Colonic mucosa (tissue), 4 donors: ENCODE data around the gene FHOD3. TPM values are rescaled to one million over a fixed set of nuclear protein-coding genes. Genes with fewer than 3 reads are reported as not detected.

Experiments
- DNase-seq: peaks from one replicate; pipeline ENCODE4 v3.0.0-alpha.2; 2020
- H3K27ac ChIP-seq: fragments of 200-600 bp; one replicate; pipeline ENCODE4 v1.8.0; 2021
- H3K27me3 ChIP-seq: fragments of 200-600 bp; one replicate; pipeline ENCODE4 v1.8.0; 2021
- H3K36me3 ChIP-seq: fragments of 200-600 bp; one replicate; pipeline ENCODE4 v1.8.0; 2021
- H3K4me1 ChIP-seq: fragments of 200-600 bp; one replicate; pipeline ENCODE4 v1.8.0; 2021; ENCODE audit warnings: mild to moderate bottlenecking
- H3K4me3 ChIP-seq: fragments of 200-600 bp; one replicate; pipeline ENCODE4 v1.8.0; 2021
- H3K9ac ChIP-seq, 2 donors: one replicate each; pipeline ENCODE4 v1.7.0; 2013; ENCODE audit warnings: control low read depth in 2 of 2, low read depth in 2 of 2, low read length in 2 of 2
- H3K9me3 ChIP-seq: fragments of 200-600 bp; one replicate; pipeline ENCODE4 v1.8.0; 2021
- intact Hi-C: fragments of 100-400 bp; cut with DNase I; formaldehyde crosslinking; loops from one replicate; pipeline ENCODE4 v1.14.1; 2022
- total RNA-seq, 2 donors: library from RNA; stranded (reverse); fragmentation: NEBNext Ultra II Directional in 1 of 2; extraction: Animal tissue kit (Norgen Biotek cat#: 25700) in 1 of 2; gene quantifications; one replicate each; pipeline ENCODE4 v1.2.1, GENCODE V29; 2021
- TF ChIP-seq, protein P1 (sequence below): fragments of 200-600 bp; IDR thresholded peaks from one replicate; pipeline ENCODE4 v1.8.0; 2022; ENCODE audit warnings: antibody characterized with exemption, mild to moderate bottlenecking
- donor health status: healthy.
- donor health status: DM: no; HTN: no; CAD: no.
- donor health status: DM: no; HTN: no; CAD: no.

FHOD3 gene
- total RNA-seq, 2 donors from 2014 or later, result 2.5 to 4.1 TPM

- no peaks in the 10 kb centered on the region for H3K27me3 ChIP-seq
- no peak for DNase-seq
- intact Hi-C loops, result no loop called here
- TF ChIP-seq, protein P1, sequence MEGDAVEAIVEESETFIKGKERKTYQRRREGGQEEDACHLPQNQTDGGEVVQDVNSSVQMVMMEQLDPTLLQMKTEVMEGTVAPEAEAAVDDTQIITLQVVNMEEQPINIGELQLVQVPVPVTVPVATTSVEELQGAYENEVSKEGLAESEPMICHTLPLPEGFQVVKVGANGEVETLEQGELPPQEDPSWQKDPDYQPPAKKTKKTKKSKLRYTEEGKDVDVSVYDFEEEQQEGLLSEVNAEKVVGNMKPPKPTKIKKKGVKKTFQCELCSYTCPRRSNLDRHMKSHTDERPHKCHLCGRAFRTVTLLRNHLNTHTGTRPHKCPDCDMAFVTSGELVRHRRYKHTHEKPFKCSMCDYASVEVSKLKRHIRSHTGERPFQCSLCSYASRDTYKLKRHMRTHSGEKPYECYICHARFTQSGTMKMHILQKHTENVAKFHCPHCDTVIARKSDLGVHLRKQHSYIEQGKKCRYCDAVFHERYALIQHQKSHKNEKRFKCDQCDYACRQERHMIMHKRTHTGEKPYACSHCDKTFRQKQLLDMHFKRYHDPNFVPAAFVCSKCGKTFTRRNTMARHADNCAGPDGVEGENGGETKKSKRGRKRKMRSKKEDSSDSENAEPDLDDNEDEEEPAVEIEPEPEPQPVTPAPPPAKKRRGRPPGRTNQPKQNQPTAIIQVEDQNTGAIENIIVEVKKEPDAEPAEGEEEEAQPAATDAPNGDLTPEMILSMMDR, result no peak
- H3K36me3 ChIP-seq, result no peaks in the 10 kb centered on the region
- H3K27ac ChIP-seq, result no peak overlapping the region
- H3K9ac ChIP-seq, result no peak overlapping the region
- no peaks in the 10 kb centered on the region for H3K9me3 ChIP-seq
- H3K4me3 ChIP-seq, result no peak overlapping the region
- H3K4me1 ChIP-seq, result no peaks in the 10 kb centered on the region
Observed at GRCh38 chr18:36766836-36767235, 469.3 kb downstream of the FHOD3 start.

GRCh38 chr18:36769172-36769571 is 471.7 kb downstream of the FHOD3 start:
- H3K4me1 ChIP-seq, result no peaks in the 10 kb centered on the region
- intact Hi-C loops, result no loop called here
- no peaks in the 10 kb centered on the region for H3K36me3 ChIP-seq
- no peak overlapping the region for H3K27ac ChIP-seq
- no peaks in the 10 kb centered on the region for H3K27me3 ChIP-seq
- no peak overlapping the region for H3K4me3 ChIP-seq
- no peak for DNase-seq
- TF ChIP-seq, protein P1, result no peak
- H3K9ac ChIP-seq, result no peak overlapping the region
- no peaks in the 10 kb centered on the region for H3K9me3 ChIP-seq

GRCh38 chr18:36769611-36770314 is 472.2 kb downstream of the FHOD3 start:
- no peak for DNase-seq

GRCh38 chr18:36770315-36770946 is 472.9 kb downstream of the FHOD3 start:
- Histone ChIP-seq H3K9ac (no peak overlapping the region), H3K9me3 (no peaks in the 10 kb centered on the region), H3K4me1 (no peaks in the 10 kb centered on the region), H3K27ac (no peak overlapping the region), H3K27me3 (no peaks in the 10 kb centered on the region), H3K4me3 (no peak overlapping the region), H3K36me3 (no peaks in the 10 kb centered on the region)
- DNase-seq, result no peak
- TF ChIP-seq, protein P1, result no peak
- intact Hi-C loops, result no loop called here

More at GRCh38 chr18:36769611-36770314, 472.2 kb downstream of the FHOD3 start:
- Histone ChIP-seq H3K9ac (no peak overlapping the region), H3K4me3 (no peak overlapping the region), H3K27me3 (no peaks in the 10 kb centered on the region), H3K27ac (no peak overlapping the region), H3K9me3 (no peaks in the 10 kb centered on the region), H3K4me1 (no peaks in the 10 kb centered on the region), H3K36me3 (no peaks in the 10 kb centered on the region)
- intact Hi-C loops, result no loop called here
- TF ChIP-seq, protein P1, result no peak

- DNase-seq, result no peak
- no peaks in the 10 kb centered on the region for H3K9me3 ChIP-seq
Observed at GRCh38 chr18:36771245-36771644, 473.7 kb downstream of the FHOD3 start.

More at GRCh38 chr18:36771245-36771644, 473.7 kb downstream of the FHOD3 start:
- Histone ChIP-seq H3K27ac (no peak overlapping the region), H3K27me3 (no peaks in the 10 kb centered on the region), H3K4me1 (no peaks in the 10 kb centered on the region), H3K4me3 (no peak overlapping the region), H3K9ac (no peak overlapping the region), H3K36me3 (no peaks in the 10 kb centered on the region)
- TF ChIP-seq, protein P1, result no peak
- intact Hi-C loops, result no loop called here
